Activated naive CD4-positive, alpha-beta T cell treated with anti-CD3 and anti-CD28 coated beads, Interleukin-2, amount 50 U/mL, for 72 hours (primary cell): ENCODE results near the gene CDH3. TPM values are rescaled to one million over a fixed set of nuclear protein-coding genes. Genes with fewer than 3 reads are reported as not detected.
A peak's percentile ranks its signal among the peaks of the same experiment; 100 is the strongest.

Experiments used
- ATAC-seq, 2 donors: fragments of 150-1000 bp; cut with Tn5 transposase; 2 replicates each; pipeline ENCODE4 v1.10.0; 2021; ENCODE audit warnings: mild to moderate bottlenecking in 2 of 2, moderate library complexity in 2 of 2
- DNase-seq, 2 donors: peaks; one replicate each; pipeline ENCODE4 v3.0.0; 2021 to 2022; ENCODE audit warnings: low spot score in 2 of 2
- H3K27ac Mint-ChIP-seq, 2 donors: one replicate each; pipeline ENCODE4 v1.8.0; 2022; ENCODE audit warnings: mild to moderate bottlenecking in 2 of 2, mixed read lengths in 2 of 2
- H3K36me3 Mint-ChIP-seq, 2 donors: one replicate each; pipeline ENCODE4 v1.8.0; 2022; ENCODE audit warnings: mixed read lengths in 2 of 2
- H3K9me3 Mint-ChIP-seq, 2 donors: one replicate each; pipeline ENCODE4 v1.8.0; 2022; ENCODE audit warnings: mixed read lengths in 2 of 2
- total RNA-seq, 2 donors: library from RNA; stranded (reverse); gene quantifications; one replicate each; pipeline ENCODE4 v1.2.3, GENCODE V29; 2022

The CDH3 gene
- 10 to 100 TPM in 1 of 2 donors, 1 to 10 TPM in 1; 1.0 to 18.6 TPM for total RNA-seq

- H3K27ac Mint-ChIP-seq = no peak within 1 kb of the TSS
- no peaks in the 10 kb centered on the region for H3K9me3 Mint-ChIP-seq
- H3K36me3 Mint-ChIP-seq = no peaks in the 10 kb centered on the region
- DNase-seq = peak in 1 of 2 donors; percentile 30
- ATAC-seq = peak; percentile 43 to 49
These were observed at the start of gene CDH3 for GRCh38 chr16:68644715-68645493. TSS of gene CDH3 (plus strand) at chr16:68645310. CDS start at chr16:68645380, 70 bp downstream.

- DNase-seq (no peak), ATAC-seq (no peak)
- H3K9me3 Mint-ChIP-seq = peaks cover 0 to 14% of the 10 kb centered on the region in 2 donors
- peaks cover 11 to 13% of the 10 kb centered on the region in 2 donors for H3K36me3 Mint-ChIP-seq
- H3K27ac Mint-ChIP-seq = no peak overlapping the region
These were observed 48.8 kb upstream of the CDH3 start for GRCh38 chr16:68596266-68596665.

GRCh38 chr16:68599586-68599985 is 45.5 kb upstream of the CDH3 start:
- no peaks in the 10 kb centered on the region for H3K9me3 Mint-ChIP-seq
- no peaks in the 10 kb centered on the region for H3K36me3 Mint-ChIP-seq
- H3K27ac Mint-ChIP-seq = no peak overlapping the region
- DNase-seq (no peak), ATAC-seq (no peak)

GRCh38 chr16:68605746-68606145 is 39.4 kb upstream of the CDH3 start:
- peaks cover 0 to 4% of the 10 kb centered on the region in 2 donors for H3K9me3 Mint-ChIP-seq
- peak; percentile 62 to 71 for ATAC-seq

GRCh38 chr16:68607443-68607842 is 37.7 kb upstream of the CDH3 start:
- ATAC-seq (peak; percentile 42 to 47), DNase-seq (no peak)
- Mint-ChIP-seq H3K36me3 (peaks cover 0 to under 1% of the 10 kb centered on the region in 2 donors), H3K9me3 (peaks cover 0 to 4% of the 10 kb centered on the region in 2 donors), H3K27ac (no peak overlapping the region)

More at GRCh38 chr16:68605746-68606145, 39.4 kb upstream of the CDH3 start:
- Mint-ChIP-seq H3K27ac (peak overlapping the region in 1 of 2 donors; percentile 29), H3K36me3 (no peaks in the 10 kb centered on the region)
- no peak for DNase-seq

GRCh38 chr16:68608330-68608729 is 36.8 kb upstream of the CDH3 start:
- ATAC-seq = no peak
- peaks cover 0 to 4% of the 10 kb centered on the region in 2 donors for H3K9me3 Mint-ChIP-seq
- no peak overlapping the region for H3K27ac Mint-ChIP-seq
- DNase-seq = no peak
- peaks cover under 1 to 9% of the 10 kb centered on the region in 2 donors for H3K36me3 Mint-ChIP-seq

GRCh38 chr16:68612996-68613395 is 32.1 kb upstream of the CDH3 start:
- peaks cover 8% of the 10 kb centered on the region in 2 donors for H3K9me3 Mint-ChIP-seq
- H3K36me3 Mint-ChIP-seq = peaks cover 7 to 18% of the 10 kb centered on the region in 2 donors
- DNase-seq (no peak), ATAC-seq (no peak)
- no peak overlapping the region for H3K27ac Mint-ChIP-seq

- no peak for ATAC-seq
- Mint-ChIP-seq H3K9me3 (peaks cover 4 to 8% of the 10 kb centered on the region in 2 donors), H3K27ac (no peak overlapping the region), H3K36me3 (peaks cover 7 to 14% of the 10 kb centered on the region in 2 donors)
- no peak for DNase-seq
These were observed 27.4 kb upstream of the CDH3 start for GRCh38 chr16:68617734-68618133.

GRCh38 chr16:68626557-68626956 is 18.6 kb upstream of the CDH3 start:
- no peak for DNase-seq
- Mint-ChIP-seq H3K27ac (no peak overlapping the region), H3K36me3 (no peaks in the 10 kb centered on the region), H3K9me3 (peaks cover 0 to 4% of the 10 kb centered on the region in 2 donors)
- ATAC-seq = no peak

- DNase-seq (no peak), ATAC-seq (no peak)
- Mint-ChIP-seq H3K9me3 (peaks cover 0 to 4% of the 10 kb centered on the region in 2 donors), H3K27ac (no peak overlapping the region), H3K36me3 (no peaks in the 10 kb centered on the region)
These were observed 17.1 kb upstream of the CDH3 start for GRCh38 chr16:68627951-68628425.

- H3K36me3 Mint-ChIP-seq = no peaks in the 10 kb centered on the region
- DNase-seq (no peak), ATAC-seq (peak in 1 of 2 donors; percentile 22)
- peaks cover 0 to 4% of the 10 kb centered on the region in 2 donors for H3K9me3 Mint-ChIP-seq
- no peak overlapping the region for H3K27ac Mint-ChIP-seq
These were observed 15.7 kb upstream of the CDH3 start for GRCh38 chr16:68629351-68629910.

- DNase-seq = no peak
- ATAC-seq = no peak
- H3K27ac Mint-ChIP-seq = peak overlapping the region in 1 of 2 donors; percentile 46
- H3K36me3 Mint-ChIP-seq = no peaks in the 10 kb centered on the region
- H3K9me3 Mint-ChIP-seq = peaks cover 0 to 5% of the 10 kb centered on the region in 2 donors
These were observed 9.0 kb upstream of the CDH3 start for GRCh38 chr16:68636064-68636560.

GRCh38 chr16:68636818-68637217 is 8.3 kb upstream of the CDH3 start:
- Mint-ChIP-seq H3K27ac (peak overlapping the region in 1 of 2 donors; percentile 9), H3K9me3 (peaks cover 0 to 4% of the 10 kb centered on the region in 2 donors), H3K36me3 (no peaks in the 10 kb centered on the region)
- DNase-seq (no peak), ATAC-seq (peak; percentile 48 to 81)

GRCh38 chr16:68640972-68641371 is 4.1 kb upstream of the CDH3 start:
- no peak for DNase-seq
- peaks cover 0 to 4% of the 10 kb centered on the region in 2 donors for H3K9me3 Mint-ChIP-seq

GRCh38 chr16:68642047-68642435 is 3.1 kb upstream of the CDH3 start:
- no peak for DNase-seq
- no peak for ATAC-seq
- Mint-ChIP-seq H3K9me3 (peaks cover 0 to 4% of the 10 kb centered on the region in 2 donors), H3K27ac (no peak overlapping the region), H3K36me3 (no peaks in the 10 kb centered on the region)

More at GRCh38 chr16:68640972-68641371, 4.1 kb upstream of the CDH3 start:
- peak in 1 of 2 donors; percentile 34 for ATAC-seq
- no peaks in the 10 kb centered on the region for H3K36me3 Mint-ChIP-seq
- H3K27ac Mint-ChIP-seq = no peak overlapping the region

GRCh38 chr16:68642436-68643101 is 2.5 kb upstream of the CDH3 start:
- no peak for ATAC-seq
- Mint-ChIP-seq H3K27ac (no peak overlapping the region), H3K36me3 (no peaks in the 10 kb centered on the region), H3K9me3 (peaks cover 0 to 4% of the 10 kb centered on the region in 2 donors)
- no peak for DNase-seq

GRCh38 chr16:68643227-68643626 is 1.9 kb upstream of the CDH3 start:
- no peak for DNase-seq
- no peak overlapping the region for H3K27ac Mint-ChIP-seq
- ATAC-seq = no peak
- no peaks in the 10 kb centered on the region for H3K36me3 Mint-ChIP-seq
- H3K9me3 Mint-ChIP-seq = peaks cover 0 to 4% of the 10 kb centered on the region in 2 donors
